ENCODE results near the gene RIPK4.

The RIPK4 gene

GRCh38 chr21:41776778-41777177 lies 9.9 kb upstream of the RIPK4 start:
- DNase-seq (ENCODE audit: low read depth): no peak
- H3K4me3 ChIP-seq (ENCODE audit: low read depth, low read length): no peak overlapping the region
- no peak for TF ChIP-seq CTCF (conservative IDR thresholded peaks at IDR 0.05; ENCODE audit: low read depth, low read length)

- no peak overlapping the region for H3K4me3 ChIP-seq (ENCODE audit: low read depth, low read length)
- no peak for TF ChIP-seq CTCF (conservative IDR thresholded peaks at IDR 0.05; ENCODE audit: low read depth, low read length)
- no peak for DNase-seq (ENCODE audit: low read depth)
These were observed 8.3 kb upstream of the RIPK4 start for GRCh38 chr21:41775149-41775472.

GRCh38 chr21:41774467-41775148 lies 7.8 kb upstream of the RIPK4 start:
- TF ChIP-seq CTCF (conservative IDR thresholded peaks at IDR 0.05; ENCODE audit: low read depth, low read length): no peak
- DNase-seq (ENCODE audit: low read depth): no peak
- no peak overlapping the region for H3K4me3 ChIP-seq (ENCODE audit: low read depth, low read length)

- no peak for DNase-seq (ENCODE audit: low read depth)
- no peak for TF ChIP-seq CTCF (conservative IDR thresholded peaks at IDR 0.05; ENCODE audit: low read depth, low read length)
- H3K4me3 ChIP-seq (ENCODE audit: low read depth, low read length): no peak overlapping the region
These were observed 5.7 kb upstream of the RIPK4 start for GRCh38 chr21:41772351-41773080.

GRCh38 chr21:41771625-41771945 lies 4.7 kb upstream of the RIPK4 start:
- DNase-seq (ENCODE audit: low read depth): no peak
- TF ChIP-seq CTCF (conservative IDR thresholded peaks at IDR 0.05; ENCODE audit: low read depth, low read length): no peak
- no peak overlapping the region for H3K4me3 ChIP-seq (ENCODE audit: low read depth, low read length)

GRCh38 chr21:41770901-41771624 lies 4.2 kb upstream of the RIPK4 start:
- TF ChIP-seq CTCF (conservative IDR thresholded peaks at IDR 0.05; ENCODE audit: low read depth, low read length): no peak
- no peak overlapping the region for H3K4me3 ChIP-seq (ENCODE audit: low read depth, low read length)
- DNase-seq (ENCODE audit: low read depth): no peak

Measured in choroid plexus epithelial cell (primary cell).